Muscle layer of duodenum (tissue), 2 donors: ENCODE data around the gene CALHM6.

Experiments used
- H3K27ac ChIP-seq: one replicate; pipeline ENCODE4 v1.7.0; 2013; ENCODE audit warnings: mild to moderate bottlenecking, low read length
- H3K27me3 ChIP-seq: one replicate; pipeline ENCODE4 v1.7.0; 2013; ENCODE audit warnings: low read depth, mild to moderate bottlenecking, control low read depth, low read length
- H3K36me3 ChIP-seq, 2 donors: one replicate each; pipeline ENCODE4 v1.7.0; 2013; ENCODE audit warnings: low read length in 2 of 2, control low read depth in 1 of 2, mild to moderate bottlenecking in 1 of 2; ENCODE audit not compliant: insufficient read depth in 2 of 2, control insufficient read depth in 1 of 2
- H3K4me1 ChIP-seq, 2 donors: one replicate each; pipeline ENCODE4 v1.7.0; 2013; ENCODE audit warnings: low read length in 2 of 2, mild to moderate bottlenecking in 2 of 2, control low read depth in 1 of 2, moderate library complexity in 1 of 2; ENCODE audit not compliant: insufficient read depth in 2 of 2, control insufficient read depth in 1 of 2
- H3K4me3 ChIP-seq, 2 donors: one replicate each; pipeline ENCODE4 v1.7.0; 2013; ENCODE audit warnings: low read length in 2 of 2, low read depth in 1 of 2, mild to moderate bottlenecking in 1 of 2
- H3K9me3 ChIP-seq, 2 donors: one replicate each; pipeline ENCODE4 v1.7.0; 2013; ENCODE audit warnings: low read length in 2 of 2, control low read depth in 1 of 2, mild to moderate bottlenecking in 1 of 2; ENCODE audit not compliant: control insufficient read depth in 1 of 2
- donor health status: healthy.

The CALHM6 gene

GRCh38 chr6:116431964-116432595, 29.1 kb upstream of the CALHM6 start:
- H3K4me1 ChIP-seq = no peaks in the 10 kb centered on the region
- no peaks in the 10 kb centered on the region for H3K9me3 ChIP-seq
- no peaks in the 10 kb centered on the region for H3K27me3 ChIP-seq
- no peak overlapping the region for H3K27ac ChIP-seq
- H3K36me3 ChIP-seq = peaks cover 4 to 17% of the 10 kb centered on the region in 2 donors
- no peak overlapping the region for H3K4me3 ChIP-seq

GRCh38 chr6:116433206-116433712, 27.9 kb upstream of the CALHM6 start:
- H3K4me3 ChIP-seq = no peak overlapping the region
- H3K4me1 ChIP-seq = no peaks in the 10 kb centered on the region
- H3K27ac ChIP-seq = no peak overlapping the region
- H3K9me3 ChIP-seq = no peaks in the 10 kb centered on the region
- H3K27me3 ChIP-seq = no peaks in the 10 kb centered on the region
- peaks cover 4 to 17% of the 10 kb centered on the region in 2 donors for H3K36me3 ChIP-seq

- no peaks in the 10 kb centered on the region for H3K9me3 ChIP-seq
- H3K36me3 ChIP-seq = peaks cover 4 to 8% of the 10 kb centered on the region in 2 donors
- no peaks in the 10 kb centered on the region for H3K27me3 ChIP-seq
Measured at GRCh38 chr6:116434056-116434725, 27.0 kb upstream of the CALHM6 start.

GRCh38 chr6:116436586-116436985, 24.6 kb upstream of the CALHM6 start:
- H3K27ac ChIP-seq = no peak overlapping the region
- H3K36me3 ChIP-seq = peaks cover 0 to 7% of the 10 kb centered on the region in 2 donors
- H3K4me3 ChIP-seq = no peak overlapping the region
- H3K9me3 ChIP-seq = no peaks in the 10 kb centered on the region
- H3K4me1 ChIP-seq = no peaks in the 10 kb centered on the region
- no peaks in the 10 kb centered on the region for H3K27me3 ChIP-seq

More at GRCh38 chr6:116434056-116434725, 27.0 kb upstream of the CALHM6 start:
- Histone ChIP-seq H3K4me1 (no peaks in the 10 kb centered on the region), H3K27ac (no peak overlapping the region), H3K4me3 (no peak overlapping the region)

GRCh38 chr6:116437656-116438055, 23.5 kb upstream of the CALHM6 start:
- no peaks in the 10 kb centered on the region for H3K27me3 ChIP-seq
- no peaks in the 10 kb centered on the region for H3K4me1 ChIP-seq
- H3K9me3 ChIP-seq = no peaks in the 10 kb centered on the region

GRCh38 chr6:116438590-116439448, 22.4 kb upstream of the CALHM6 start:
- H3K9me3 ChIP-seq = no peaks in the 10 kb centered on the region
- H3K4me1 ChIP-seq = no peaks in the 10 kb centered on the region
- H3K4me3 ChIP-seq = no peak overlapping the region
- H3K36me3 ChIP-seq = no peaks in the 10 kb centered on the region
- H3K27me3 ChIP-seq = no peaks in the 10 kb centered on the region
- H3K27ac ChIP-seq = no peak overlapping the region

More at GRCh38 chr6:116437656-116438055, 23.5 kb upstream of the CALHM6 start:
- peaks cover 0 to 7% of the 10 kb centered on the region in 2 donors for H3K36me3 ChIP-seq
- H3K27ac ChIP-seq = no peak overlapping the region
- H3K4me3 ChIP-seq = no peak overlapping the region

- H3K4me1 ChIP-seq = no peaks in the 10 kb centered on the region
- H3K27ac ChIP-seq = no peak overlapping the region
- no peaks in the 10 kb centered on the region for H3K27me3 ChIP-seq
- no peak overlapping the region for H3K4me3 ChIP-seq
- no peaks in the 10 kb centered on the region for H3K9me3 ChIP-seq
- no peaks in the 10 kb centered on the region for H3K36me3 ChIP-seq
Measured at GRCh38 chr6:116439522-116440051, 21.6 kb upstream of the CALHM6 start.

GRCh38 chr6:116443105-116443504, 18.1 kb upstream of the CALHM6 start:
- Histone ChIP-seq H3K9me3 (no peaks in the 10 kb centered on the region), H3K36me3 (no peaks in the 10 kb centered on the region), H3K27ac (no peak overlapping the region), H3K4me1 (peaks cover 0 to 4% of the 10 kb centered on the region in 2 donors), H3K27me3 (no peaks in the 10 kb centered on the region), H3K4me3 (no peak overlapping the region)

GRCh38 chr6:116444092-116444491, 17.1 kb upstream of the CALHM6 start:
- H3K4me3 ChIP-seq = no peak overlapping the region
- no peaks in the 10 kb centered on the region for H3K9me3 ChIP-seq
- H3K36me3 ChIP-seq = no peaks in the 10 kb centered on the region
- no peak overlapping the region for H3K27ac ChIP-seq
- H3K27me3 ChIP-seq = no peaks in the 10 kb centered on the region
- peaks cover 0 to 4% of the 10 kb centered on the region in 2 donors for H3K4me1 ChIP-seq

GRCh38 chr6:116444575-116444974, 16.6 kb upstream of the CALHM6 start:
- Histone ChIP-seq H3K27me3 (no peaks in the 10 kb centered on the region), H3K9me3 (no peaks in the 10 kb centered on the region), H3K27ac (no peak overlapping the region), H3K4me1 (peaks cover 0 to 4% of the 10 kb centered on the region in 2 donors), H3K36me3 (no peaks in the 10 kb centered on the region), H3K4me3 (no peak overlapping the region)

- no peak overlapping the region for H3K4me3 ChIP-seq
- H3K36me3 ChIP-seq = no peaks in the 10 kb centered on the region
- no peak overlapping the region for H3K27ac ChIP-seq
- peaks cover 0 to 4% of the 10 kb centered on the region in 2 donors for H3K4me1 ChIP-seq
- H3K9me3 ChIP-seq = no peaks in the 10 kb centered on the region
- no peaks in the 10 kb centered on the region for H3K27me3 ChIP-seq
Measured at GRCh38 chr6:116445102-116445501, 16.1 kb upstream of the CALHM6 start.
